ENCODE data around the gene CHRNB4. TPM values are rescaled to one million over a fixed set of nuclear protein-coding genes. Genes with fewer than 3 reads are reported as not detected.

CHRNB4 gene
- total and polyA plus RNA-seq, 2 of the 8 experiments (the other 6 are each of a cell fraction or from before 2014, with no cell fraction given), result 2.4 to 4.5 TPM

GRCh38 chr15:78662028-78662427 is 21.0 kb upstream of the CHRNB4 start (continued):
- no peak for TF ChIP-seq CHD7 (IDR thresholded peaks at IDR 0.05; ENCODE audit: insufficient replicate concordance, low read length)
- TF ChIP-seq YY1 (IDR thresholded peaks at IDR 0.05; ENCODE audit: low read depth, low read length), result no peak
- no peak for TF ChIP-seq KDM4A (IDR thresholded peaks at IDR 0.05; ENCODE audit: low read depth, low read length, severe bottlenecking)
- no peak for TF ChIP-seq BACH1 (IDR thresholded peaks at IDR 0.05; ENCODE audit: low read length)
- no peak for TF ChIP-seq SAP30 (IDR thresholded peaks at IDR 0.05; ENCODE audit: insufficient read depth, insufficient replicate concordance, low read length)
- TF ChIP-seq E2F6 (IDR thresholded peaks at IDR 0.05), result no peak
- no peak for TF ChIP-seq POLR2AphosphoS5 (IDR thresholded peaks at IDR 0.05; ENCODE audit: low read depth, low read length)
- TF ChIP-seq SIX5 (IDR thresholded peaks at IDR 0.05; ENCODE audit: low read depth, low read length), result no peak
- TF ChIP-seq SP1 (IDR thresholded peaks at IDR 0.05; ENCODE audit: low read depth, low read length), result no peak
- TF ChIP-seq HDAC2 (IDR thresholded peaks at IDR 0.05; ENCODE audit: borderline replicate concordance in 1 of 2, low read depth in 2 of 2, low read length in 2 of 2), result no peak
- TF ChIP-seq SUZ12 (IDR thresholded peaks at IDR 0.05; ENCODE audit: low read length), result no peak
- no peak for TF ChIP-seq MAFK (IDR thresholded peaks at IDR 0.05; ENCODE audit: low read depth, low read length)
